Measurements from ENCODE around the gene PTPRN2.

Gene PTPRN2

GRCh38 chr7:158532093-158532627 is 55.5 kb downstream of the PTPRN2 start:
- H3K4me3 ChIP-seq (ENCODE audit: low read depth, low read length): no peak overlapping the region
- no peak for TF ChIP-seq CTCF (IDR thresholded peaks at IDR 0.05; ENCODE audit: borderline replicate concordance, insufficient read depth, low read depth, low read length)

GRCh38 chr7:158531661-158532060 is 56.0 kb downstream of the PTPRN2 start:
- no peak overlapping the region for H3K4me3 ChIP-seq (ENCODE audit: low read depth, low read length)
- TF ChIP-seq CTCF (IDR thresholded peaks at IDR 0.05; ENCODE audit: borderline replicate concordance, insufficient read depth, low read depth, low read length): no peak

GRCh38 chr7:158530800-158531609 is 56.6 kb downstream of the PTPRN2 start:
- TF ChIP-seq CTCF (IDR thresholded peaks at IDR 0.05; ENCODE audit: borderline replicate concordance, insufficient read depth, low read depth, low read length): no peak
- H3K4me3 ChIP-seq (ENCODE audit: low read depth, low read length): no peak overlapping the region

- no peak overlapping the region for H3K4me3 ChIP-seq (ENCODE audit: low read depth, low read length)
- TF ChIP-seq CTCF (IDR thresholded peaks at IDR 0.05; ENCODE audit: borderline replicate concordance, insufficient read depth, low read depth, low read length): no peak
Measured at GRCh38 chr7:158529181-158530096, 58.2 kb downstream of the PTPRN2 start.

- no peak overlapping the region for H3K4me3 ChIP-seq (ENCODE audit: low read depth, low read length)
- TF ChIP-seq CTCF (IDR thresholded peaks at IDR 0.05; ENCODE audit: borderline replicate concordance, insufficient read depth, low read depth, low read length): no peak
Measured at GRCh38 chr7:158527915-158528502, 59.6 kb downstream of the PTPRN2 start.

- TF ChIP-seq CTCF (IDR thresholded peaks at IDR 0.05; ENCODE audit: borderline replicate concordance, insufficient read depth, low read depth, low read length): no peak
- no peak overlapping the region for H3K4me3 ChIP-seq (ENCODE audit: low read depth, low read length)
Measured at GRCh38 chr7:158527495-158527894, 60.1 kb downstream of the PTPRN2 start.
